SH-SY5Y (cell line): Measurements from ENCODE around the gene NRTN.

Experiments used
- GATA2 ChIP-seq: IDR thresholded peaks from 2 replicates; pipeline ENCODE4 v1.6.1; 2011; ENCODE audit warnings: mild to moderate bottlenecking, low read depth, low read length
- GATA3 ChIP-seq: IDR thresholded peaks from 2 replicates; pipeline ENCODE4 v1.6.1; 2011; ENCODE audit warnings: low read depth, mild to moderate bottlenecking, low read length, moderate library complexity

DNA sequence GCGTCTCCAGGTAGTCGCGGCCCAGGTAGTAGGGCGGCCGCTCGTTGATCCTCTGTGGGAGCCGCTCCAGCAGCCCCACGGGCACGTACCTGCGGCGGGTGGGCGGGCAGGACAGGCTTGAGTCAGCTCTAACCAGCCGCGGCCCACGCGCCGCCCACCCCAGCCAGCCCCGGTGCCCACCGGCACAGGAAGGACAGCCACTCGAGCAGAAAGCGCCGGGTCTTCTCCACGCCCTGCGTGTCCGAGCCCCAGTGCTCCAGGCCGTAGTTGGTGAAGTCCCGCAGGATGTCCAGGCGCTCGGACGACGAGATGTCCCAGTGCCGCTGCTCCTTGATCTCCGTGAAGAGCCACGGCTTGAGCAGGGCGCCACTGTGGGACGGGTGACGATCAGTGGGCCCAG lies 19.4 kb upstream of the NRTN start:
- TF ChIP-seq GATA2: no peak
- no peak for TF ChIP-seq GATA3
